Fibroblast of villous mesenchyme (primary cell): ENCODE results near the gene UBXN1. TPM values are rescaled to one million over a fixed set of nuclear protein-coding genes. Genes with fewer than 3 reads are reported as not detected.

ENCODE experiments used
- DNase-seq: peaks from one replicate; pipeline ENCODE4 v3.0.0-alpha.2; 2010; ENCODE audit warnings: low read depth
- H3K4me3 ChIP-seq: 2 replicates; pipeline ENCODE4 v1.5.1; 2011; ENCODE audit warnings: low read depth, mild to moderate bottlenecking, low read length
- CTCF ChIP-seq: IDR thresholded peaks from 2 replicates; pipeline ENCODE4 v1.5.1; 2012; ENCODE audit warnings: low read depth, mild to moderate bottlenecking, low read length; ENCODE audit not compliant: insufficient read depth
- total RNA-seq: library from RNA; depleted of rRNA; stranded (reverse); fragments of >200 nt; gene quantifications from 2 replicates; pipeline ENCODE4 v1.2.3, GENCODE V29; 2012

Gene UBXN1
- total RNA-seq, 1 donor = 52.7 TPM

GRCh38 chr11:62715150-62716130, 36.6 kb upstream of the UBXN1 start:
- no peak for DNase-seq
- no peak for TF ChIP-seq CTCF
- H3K4me3 ChIP-seq = no peak overlapping the region

- DNase-seq = no peak
- TF ChIP-seq CTCF = no peak
- H3K4me3 ChIP-seq = no peak overlapping the region
Measured at GRCh38 chr11:62713343-62713742, 34.5 kb upstream of the UBXN1 start.

- no peak for DNase-seq
- TF ChIP-seq CTCF = no peak
- H3K4me3 ChIP-seq = no peak overlapping the region
Measured at GRCh38 chr11:62712861-62713260, 34.0 kb upstream of the UBXN1 start.

GRCh38 chr11:62712276-62712812, 33.5 kb upstream of the UBXN1 start:
- no peak for DNase-seq
- no peak overlapping the region for H3K4me3 ChIP-seq
- TF ChIP-seq CTCF = no peak

- peak overlapping the region; percentile 66 for H3K4me3 ChIP-seq
- no peak for TF ChIP-seq CTCF
- peak; percentile 72 for DNase-seq
Measured at GRCh38 chr11:62710001-62710345, 31.1 kb upstream of the UBXN1 start.

DNA sequence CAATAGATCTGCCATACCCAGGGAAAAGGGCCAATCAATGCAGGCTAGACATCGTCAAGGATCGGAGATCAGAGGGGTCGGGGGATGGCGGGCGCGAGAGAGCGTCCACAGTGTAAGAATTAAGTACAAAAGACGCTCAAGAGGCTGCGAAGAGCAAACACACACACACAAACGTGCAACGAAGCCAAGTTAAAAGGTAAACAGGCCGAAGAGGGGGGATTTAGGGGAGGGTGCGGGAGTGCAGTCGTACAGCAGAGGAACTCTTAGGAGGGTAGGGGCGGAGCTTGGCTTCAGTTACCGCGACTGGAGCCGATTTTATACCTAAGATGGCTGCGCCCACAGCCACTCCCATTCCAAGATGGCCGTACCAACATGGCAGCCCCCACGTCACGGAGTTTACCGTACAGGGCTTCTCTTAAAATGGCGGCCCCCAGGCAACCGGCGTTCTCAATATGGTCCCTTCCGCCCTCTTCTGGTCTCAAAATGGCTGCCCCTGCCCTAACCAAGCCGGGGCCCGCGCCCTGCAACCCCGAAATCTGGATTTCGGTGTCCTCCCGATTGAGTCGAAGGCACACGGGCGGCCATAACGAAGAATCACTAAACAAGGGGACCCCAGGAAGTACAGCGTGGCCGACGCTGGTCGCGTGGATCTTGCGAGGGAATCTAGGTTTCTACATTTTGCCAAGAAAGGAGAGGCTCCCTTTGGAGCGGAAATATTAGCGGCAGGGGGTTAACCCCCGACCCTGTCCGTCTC, 30.6 kb upstream of the UBXN1 start:
- no peak for TF ChIP-seq CTCF
- DNase-seq = peak; percentile 98
- H3K4me3 ChIP-seq = peak overlapping the region; percentile 66
